Large intestine (tissue), 3 donors: ENCODE results near the gene KDM8. TPM values are rescaled to one million over a fixed set of nuclear protein-coding genes. Genes with fewer than 3 reads are reported as not detected.
"Not testable (repeated sequence)": the region's sequence is repeated elsewhere in the genome, so short reads cannot be mapped to it uniquely, and the experiment has no call there.

Source experiments
- DNase-seq, 2 donors: peaks; one replicate each; pipeline versions ENCODE4 v3.0.0 to v3.0.0-alpha.2; 2013
- H3K27ac ChIP-seq: one replicate; pipeline ENCODE4 v1.5.1; 2013; ENCODE audit warnings: low read length
- H3K27me3 ChIP-seq: 2 replicates; pipeline ENCODE4 v1.6.1; 2013; ENCODE audit warnings: low read length; ENCODE audit not compliant: control insufficient read depth, insufficient read depth
- H3K36me3 ChIP-seq: 2 replicates; pipeline ENCODE4 v1.6.1; 2013; ENCODE audit warnings: low read length; ENCODE audit not compliant: control insufficient read depth, insufficient read depth
- H3K4me1 ChIP-seq: one replicate; pipeline ENCODE4 v1.6.1; 2013; ENCODE audit warnings: low read length; ENCODE audit not compliant: control insufficient read depth, insufficient read depth
- H3K4me3 ChIP-seq: one replicate; pipeline ENCODE4 v1.5.1; 2013; ENCODE audit warnings: low read length
- H3K9me3 ChIP-seq: one replicate; pipeline ENCODE4 v1.6.1; 2013; ENCODE audit warnings: mild to moderate bottlenecking, low read depth, low read length, moderate library complexity; ENCODE audit not compliant: control insufficient read depth
- WGBS: methylation state at CpG from one replicate; pipeline ENCODE4 v1.1.5; 2013; ENCODE audit warnings: low lambda C conversion rate; ENCODE audit not compliant: insufficient coverage; 5-methylcytosine and 5-hydroxymethylcytosine counted together
- polyA plus RNA-seq: library from polyadenylated mRNA; unstranded; fragments of 120-200 nt; gene quantifications from one replicate; pipeline ENCODE4 v1.2.1, GENCODE V29; 2013

Gene KDM8
- polyA plus RNA-seq, 1 donor: 32.1 TPM

GRCh38 chr16:27190316-27190871, 12.9 kb upstream of the KDM8 start:
- DNase-seq: no peak
- no peaks in the 10 kb centered on the region for H3K4me1 ChIP-seq
- WGBS: no CpG with 5 or more reads among the region's 12 CpGs

GRCh38 chr16:27191352-27191924, 11.9 kb upstream of the KDM8 start:
- no peak overlapping the region for H3K27ac ChIP-seq
- H3K36me3 ChIP-seq: no peaks in the 10 kb centered on the region
- no peaks in the 10 kb centered on the region for H3K9me3 ChIP-seq
- no peak for DNase-seq
- H3K4me3 ChIP-seq: no peak overlapping the region
- 100% methylated on average over 1 of the region's 7 CpGs for WGBS
- H3K4me1 ChIP-seq: peaks cover 4% of the 10 kb centered on the region
- no peaks in the 10 kb centered on the region for H3K27me3 ChIP-seq

More at GRCh38 chr16:27190316-27190871, 12.9 kb upstream of the KDM8 start:
- Histone ChIP-seq H3K4me3 (no peak overlapping the region), H3K36me3 (no peaks in the 10 kb centered on the region), H3K27me3 (no peaks in the 10 kb centered on the region), H3K9me3 (no peaks in the 10 kb centered on the region), H3K27ac (no peak overlapping the region)

- 63% methylated on average over 1 of the region's 6 CpGs for WGBS
- peaks cover 4% of the 10 kb centered on the region for H3K4me1 ChIP-seq
- no peaks in the 10 kb centered on the region for H3K27me3 ChIP-seq
- no peak for DNase-seq
- H3K36me3 ChIP-seq: no peaks in the 10 kb centered on the region
- no peak overlapping the region for H3K27ac ChIP-seq
- H3K4me3 ChIP-seq: no peak overlapping the region
- no peaks in the 10 kb centered on the region for H3K9me3 ChIP-seq
Observed at GRCh38 chr16:27193300-27193990, 9.9 kb upstream of the KDM8 start.

- H3K36me3 ChIP-seq: no peaks in the 10 kb centered on the region
- H3K27ac ChIP-seq: no peak overlapping the region
- H3K4me1 ChIP-seq: peaks cover 4% of the 10 kb centered on the region
- no peak overlapping the region for H3K4me3 ChIP-seq
- H3K27me3 ChIP-seq: no peaks in the 10 kb centered on the region
- DNase-seq: no peak
- 80% methylated on average over 1 of the region's 6 CpGs for WGBS
- no peaks in the 10 kb centered on the region for H3K9me3 ChIP-seq
Observed at GRCh38 chr16:27195076-27195741, 8.1 kb upstream of the KDM8 start.

- Histone ChIP-seq H3K36me3 (no peaks in the 10 kb centered on the region), H3K27me3 (no peaks in the 10 kb centered on the region), H3K4me1 (peaks cover 4% of the 10 kb centered on the region), H3K4me3 (no peak overlapping the region), H3K27ac (no peak overlapping the region), H3K9me3 (no peaks in the 10 kb centered on the region)
- WGBS: no CpG with 5 or more reads among the region's 9 CpGs
- peak in 1 of 2 donors; percentile 67 for DNase-seq
Observed at GRCh38 chr16:27195941-27196595, 7.3 kb upstream of the KDM8 start.

- no peak overlapping the region for H3K27ac ChIP-seq
- H3K27me3 ChIP-seq: no peaks in the 10 kb centered on the region
- no CpG with 5 or more reads among the region's 4 CpGs for WGBS
- H3K4me1 ChIP-seq: peaks cover 4% of the 10 kb centered on the region
- no peak for DNase-seq
- no peak overlapping the region for H3K4me3 ChIP-seq
- no peaks in the 10 kb centered on the region for H3K36me3 ChIP-seq
- H3K9me3 ChIP-seq: no peaks in the 10 kb centered on the region
Observed at GRCh38 chr16:27197004-27197403, 6.3 kb upstream of the KDM8 start.

- no peak for DNase-seq
- H3K27ac ChIP-seq: no peak overlapping the region
- WGBS: 100% methylated on average over 2 of the region's 12 CpGs
- H3K4me3 ChIP-seq: no peak overlapping the region
- H3K9me3 ChIP-seq: no peaks in the 10 kb centered on the region
- H3K4me1 ChIP-seq: peaks cover 9% of the 10 kb centered on the region
- no peaks in the 10 kb centered on the region for H3K27me3 ChIP-seq
- no peaks in the 10 kb centered on the region for H3K36me3 ChIP-seq
Observed at GRCh38 chr16:27198451-27199234, 4.7 kb upstream of the KDM8 start.

GRCh38 chr16:27199235-27199586, 4.1 kb upstream of the KDM8 start:
- H3K36me3 ChIP-seq: no peaks in the 10 kb centered on the region
- WGBS: no CpG with 5 or more reads among the region's 3 CpGs
- DNase-seq: no peak
- no peak overlapping the region for H3K4me3 ChIP-seq
- H3K27me3 ChIP-seq: no peaks in the 10 kb centered on the region
- no peaks in the 10 kb centered on the region for H3K9me3 ChIP-seq
- H3K27ac ChIP-seq: no peak overlapping the region
- peaks cover 10% of the 10 kb centered on the region for H3K4me1 ChIP-seq

- no peak overlapping the region for H3K27ac ChIP-seq
- H3K4me3 ChIP-seq: no peak overlapping the region
- no peak for DNase-seq
- H3K4me1 ChIP-seq: peaks cover 15% of the 10 kb centered on the region
- no peaks in the 10 kb centered on the region for H3K27me3 ChIP-seq
- H3K9me3 ChIP-seq: no peaks in the 10 kb centered on the region
- WGBS: no CpG with 5 or more reads among the region's 1 CpG
- H3K36me3 ChIP-seq: no peaks in the 10 kb centered on the region
Observed at GRCh38 chr16:27199736-27200135, 3.6 kb upstream of the KDM8 start.

GRCh38 chr16:27200914-27201313, 2.4 kb upstream of the KDM8 start:
- H3K4me1 ChIP-seq: peaks cover 14% of the 10 kb centered on the region
- H3K9me3 ChIP-seq, H3K27me3 ChIP-seq, H3K4me3 ChIP-seq, H3K27ac ChIP-seq, H3K36me3 ChIP-seq, DNase-seq: not testable (repeated sequence)
- WGBS: no CpG with 5 or more reads among the region's 3 CpGs
